ENCODE data around the gene PEF1.

PEF1 gene

DNA sequence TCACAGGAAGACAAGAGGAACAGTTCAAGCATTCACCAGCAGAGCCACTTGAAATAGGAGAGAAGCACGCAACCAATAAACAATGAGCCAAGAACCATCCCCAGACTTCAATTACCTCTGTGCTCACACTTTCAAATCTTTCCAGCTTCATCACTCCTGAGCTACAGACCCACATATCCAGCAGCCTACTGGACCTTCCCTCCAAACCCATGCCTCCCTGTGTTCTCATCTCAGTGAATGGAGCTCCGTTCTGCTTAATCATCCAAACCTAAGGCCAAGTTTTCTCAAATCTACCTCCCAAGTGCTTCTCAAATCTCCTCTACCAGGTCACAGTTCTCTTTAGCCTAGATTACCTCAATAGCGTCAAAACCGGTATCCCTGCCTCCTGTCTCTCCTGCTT lies 3.7 kb downstream of the PEF1 start:
- H3K4me3 ChIP-seq (ENCODE audit: low read length), result no peak overlapping the region
- no peak for DNase-seq (ENCODE audit: low read depth, low spot score)

DNA sequence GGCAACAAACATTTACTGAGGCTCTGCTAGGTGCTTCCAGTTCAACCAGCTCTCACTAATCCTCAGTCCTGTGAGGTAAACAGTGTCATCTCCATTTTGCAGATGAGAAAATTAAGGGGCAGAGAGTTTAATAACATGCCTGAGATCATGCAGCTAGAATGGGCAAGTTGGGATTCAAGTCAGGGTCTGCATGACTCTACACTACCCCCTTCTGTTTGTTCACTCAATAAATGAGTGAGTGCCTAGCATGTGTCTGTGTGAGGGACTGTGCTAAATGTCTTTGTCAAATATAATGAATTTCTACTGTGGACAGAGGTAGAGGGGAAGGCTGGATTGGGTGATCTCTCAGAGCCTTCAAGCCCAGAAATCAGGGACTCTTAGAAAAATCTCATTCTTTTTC lies 4.5 kb downstream of the PEF1 start:
- no peak overlapping the region for H3K4me3 ChIP-seq (ENCODE audit: low read length)
- DNase-seq (ENCODE audit: low read depth, low spot score), result no peak

DNA sequence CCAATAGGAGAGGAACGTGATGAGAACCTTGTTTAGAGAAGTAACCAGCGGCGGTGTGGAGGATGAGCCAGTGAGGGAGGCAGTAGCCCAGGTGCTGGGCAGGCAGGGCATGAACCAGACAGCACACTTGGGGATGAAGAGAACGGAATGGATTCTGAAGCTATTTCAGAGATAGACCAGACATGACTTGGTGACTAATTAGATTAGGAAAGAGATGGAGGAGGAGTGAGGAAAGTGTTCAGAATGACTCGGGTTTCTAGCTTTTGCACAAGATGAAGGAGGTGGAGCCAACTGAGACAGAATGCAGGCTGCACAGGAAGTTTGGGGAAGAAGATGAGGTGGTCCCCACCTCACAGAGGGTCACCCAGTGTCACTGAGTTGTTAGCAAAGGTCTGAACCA lies 5.1 kb downstream of the PEF1 start:
- DNase-seq (ENCODE audit: low read depth, low spot score), result no peak
- H3K4me3 ChIP-seq (ENCODE audit: low read length), result no peak overlapping the region

DNA sequence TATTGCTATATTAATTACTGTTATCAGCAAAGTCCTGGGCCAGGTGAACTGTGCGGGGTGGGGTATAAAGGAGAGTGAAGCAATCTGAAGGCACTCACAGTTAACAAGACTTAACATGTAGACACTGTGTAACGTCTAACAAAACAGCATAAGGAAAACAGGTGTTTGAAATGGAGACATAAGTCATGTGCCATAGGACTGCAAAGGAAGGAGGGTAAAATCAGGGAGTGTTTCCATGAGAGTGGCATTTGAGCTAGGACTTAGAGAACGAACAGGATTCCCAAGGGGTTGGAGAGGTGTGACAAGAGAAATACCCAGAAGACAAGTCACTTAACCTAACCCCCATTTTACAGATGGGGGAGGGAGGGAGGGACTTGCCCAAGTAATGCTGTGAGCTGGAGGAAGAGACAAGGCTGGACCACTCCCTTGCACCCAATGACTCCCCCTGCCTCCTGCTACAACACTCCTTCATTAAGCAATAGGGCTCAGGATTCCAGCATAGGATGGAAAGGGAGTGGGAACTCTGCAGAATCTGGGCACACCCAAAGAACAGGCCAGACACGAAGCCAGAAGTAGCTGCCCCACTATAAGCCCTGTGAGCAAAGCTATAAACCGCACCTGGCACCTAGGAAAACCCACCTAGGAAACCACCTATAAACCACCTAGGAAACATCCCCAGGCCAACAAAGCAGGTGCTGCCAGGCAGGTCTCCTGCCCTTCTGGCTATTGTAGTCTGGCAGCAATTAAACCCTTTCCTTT lies 6.6 kb downstream of the PEF1 start:
- DNase-seq (ENCODE audit: low read depth, low spot score), result no peak
- no peak overlapping the region for H3K4me3 ChIP-seq (ENCODE audit: low read length)

DNA sequence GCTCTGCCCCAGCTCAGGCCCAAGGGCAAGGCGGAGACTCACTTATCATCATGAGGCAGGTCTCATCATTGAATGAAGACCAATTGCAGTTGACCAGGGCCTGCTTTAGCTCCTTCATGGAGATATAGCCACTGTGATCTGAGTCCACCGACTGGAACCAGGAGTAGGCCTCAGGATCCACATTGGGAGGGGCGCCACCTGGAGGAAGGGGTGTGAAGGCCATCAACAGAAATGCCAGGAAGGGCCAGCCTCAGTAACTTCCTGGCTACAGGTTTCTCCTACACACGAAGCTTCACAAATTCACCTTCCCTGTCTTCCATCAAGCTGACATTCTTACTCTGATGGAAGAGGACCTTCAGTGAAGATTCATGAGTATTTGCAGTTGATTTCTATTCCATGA lies 11.6 kb downstream of the PEF1 start:
- H3K4me3 ChIP-seq (ENCODE audit: low read length), result no peak overlapping the region
- no peak for DNase-seq (ENCODE audit: low read depth, low spot score)

DNA sequence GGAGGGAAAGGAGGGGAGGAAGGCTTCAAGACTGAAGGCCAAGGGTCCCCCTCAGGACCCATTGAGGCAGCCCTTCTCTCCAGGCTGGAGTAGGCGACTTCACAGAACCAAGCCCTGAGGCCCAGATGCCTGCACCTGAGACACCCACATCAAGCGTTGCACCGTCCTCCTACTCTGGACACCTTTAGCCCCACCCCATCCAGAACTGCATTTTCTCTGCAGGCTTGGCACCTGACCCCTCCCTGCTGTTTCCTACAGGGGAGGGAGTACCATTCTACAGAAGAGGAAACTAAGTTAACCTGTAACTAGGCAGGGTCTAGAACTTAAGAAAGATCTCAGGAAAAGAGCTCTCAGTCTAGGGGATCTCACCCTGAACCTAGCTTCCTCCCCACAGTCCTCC lies 12.0 kb downstream of the PEF1 start:
- DNase-seq (ENCODE audit: low read depth, low spot score), result no peak
- no peak overlapping the region for H3K4me3 ChIP-seq (ENCODE audit: low read length)

DNA sequence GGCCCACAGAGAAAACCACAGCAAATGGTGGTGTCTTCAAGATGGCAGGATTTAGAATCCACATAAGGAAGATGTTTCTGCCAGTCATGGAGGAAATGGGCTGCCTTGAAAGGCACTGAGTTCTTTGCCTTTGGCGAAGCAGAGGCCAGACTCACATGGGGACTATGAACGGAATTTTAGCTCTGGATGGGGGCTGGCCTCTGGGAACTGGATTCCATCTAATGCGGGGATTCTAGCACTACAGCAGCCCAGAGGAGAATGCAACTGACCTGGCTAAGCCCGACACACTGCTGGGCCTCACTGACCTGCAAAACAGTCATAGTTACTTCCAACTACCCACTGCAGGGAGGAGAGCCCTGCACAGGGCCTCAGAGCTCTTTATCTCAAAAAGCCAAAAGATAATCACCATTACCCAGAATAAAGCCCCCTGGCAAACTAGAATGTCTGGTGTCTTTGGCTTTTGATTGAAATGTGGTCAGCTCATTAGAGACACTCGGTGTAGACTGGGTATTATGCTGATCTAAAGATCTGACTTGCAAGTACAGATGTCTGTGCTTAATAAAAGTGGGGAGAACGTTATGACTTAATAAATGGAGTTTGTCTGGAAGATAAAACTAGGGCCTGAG lies 15.6 kb downstream of the PEF1 start:
- DNase-seq (ENCODE audit: low read depth, low spot score), result no peak
- H3K4me3 ChIP-seq (ENCODE audit: low read length), result no peak overlapping the region

DNA sequence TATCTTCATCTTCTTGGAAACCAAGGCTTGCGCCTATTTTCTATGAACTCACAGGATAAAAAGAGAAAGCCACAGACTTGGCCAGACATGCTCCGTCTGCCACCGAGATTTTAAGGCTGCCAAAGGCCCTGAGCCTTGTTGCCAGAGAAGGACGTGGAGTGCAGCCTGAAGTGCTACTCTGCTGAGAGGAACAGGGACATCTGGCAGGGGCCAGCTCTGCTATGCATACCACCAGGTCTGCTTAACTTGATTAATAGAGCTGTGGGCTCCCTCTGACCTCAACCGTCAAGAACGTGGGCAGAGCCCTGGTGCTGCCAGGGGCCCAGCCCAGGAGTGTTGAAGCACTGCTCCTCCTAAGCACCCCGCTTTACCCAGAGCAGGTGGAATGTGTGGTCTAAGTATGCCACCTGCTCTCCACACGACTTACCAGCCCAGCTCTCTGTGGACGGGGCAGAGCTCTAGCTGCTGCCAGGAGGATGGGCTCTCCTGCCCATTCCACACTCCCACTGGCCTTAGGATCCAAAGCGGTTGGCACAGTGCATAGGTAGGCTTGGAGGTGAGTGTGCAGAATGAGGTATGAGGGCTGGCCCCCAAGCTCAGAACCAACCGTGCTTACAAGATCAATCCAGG lies 16.6 kb downstream of the PEF1 start:
- DNase-seq (ENCODE audit: low read depth, low spot score), result no peak
- H3K4me3 ChIP-seq (ENCODE audit: low read length), result no peak overlapping the region

DNA sequence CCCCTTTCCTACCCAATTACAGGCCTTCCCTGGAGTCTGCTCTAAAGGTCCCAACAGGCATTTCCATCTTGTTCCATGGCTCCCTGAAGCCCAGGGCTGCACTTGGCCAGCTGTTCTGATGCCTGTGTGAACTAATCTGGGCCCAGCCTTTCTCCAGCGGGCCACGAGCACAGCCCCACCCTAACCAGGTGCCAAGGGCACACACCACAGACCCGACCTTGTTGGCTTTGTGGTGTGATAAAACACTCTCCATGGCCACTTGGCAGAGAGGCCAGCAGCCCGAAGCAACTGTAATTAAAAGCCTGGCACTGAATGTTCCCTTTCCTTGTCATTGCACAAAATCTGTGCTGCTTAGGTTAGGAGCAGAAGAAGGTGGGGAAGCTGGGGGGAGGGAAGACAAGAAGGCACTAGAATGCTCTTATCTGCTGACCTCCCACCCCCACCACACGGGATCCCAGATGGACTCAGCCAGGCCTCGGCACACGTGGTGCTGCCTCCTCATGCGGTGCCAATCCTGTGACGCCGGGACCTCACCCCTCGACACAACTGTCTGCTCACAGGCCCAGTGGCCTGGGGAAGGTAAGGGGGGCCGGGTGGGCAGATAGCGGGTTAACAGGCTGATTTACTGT lies 17.3 kb downstream of the PEF1 start:
- H3K4me3 ChIP-seq (ENCODE audit: low read length), result no peak overlapping the region
- no peak for DNase-seq (ENCODE audit: low read depth, low spot score)

DNA sequence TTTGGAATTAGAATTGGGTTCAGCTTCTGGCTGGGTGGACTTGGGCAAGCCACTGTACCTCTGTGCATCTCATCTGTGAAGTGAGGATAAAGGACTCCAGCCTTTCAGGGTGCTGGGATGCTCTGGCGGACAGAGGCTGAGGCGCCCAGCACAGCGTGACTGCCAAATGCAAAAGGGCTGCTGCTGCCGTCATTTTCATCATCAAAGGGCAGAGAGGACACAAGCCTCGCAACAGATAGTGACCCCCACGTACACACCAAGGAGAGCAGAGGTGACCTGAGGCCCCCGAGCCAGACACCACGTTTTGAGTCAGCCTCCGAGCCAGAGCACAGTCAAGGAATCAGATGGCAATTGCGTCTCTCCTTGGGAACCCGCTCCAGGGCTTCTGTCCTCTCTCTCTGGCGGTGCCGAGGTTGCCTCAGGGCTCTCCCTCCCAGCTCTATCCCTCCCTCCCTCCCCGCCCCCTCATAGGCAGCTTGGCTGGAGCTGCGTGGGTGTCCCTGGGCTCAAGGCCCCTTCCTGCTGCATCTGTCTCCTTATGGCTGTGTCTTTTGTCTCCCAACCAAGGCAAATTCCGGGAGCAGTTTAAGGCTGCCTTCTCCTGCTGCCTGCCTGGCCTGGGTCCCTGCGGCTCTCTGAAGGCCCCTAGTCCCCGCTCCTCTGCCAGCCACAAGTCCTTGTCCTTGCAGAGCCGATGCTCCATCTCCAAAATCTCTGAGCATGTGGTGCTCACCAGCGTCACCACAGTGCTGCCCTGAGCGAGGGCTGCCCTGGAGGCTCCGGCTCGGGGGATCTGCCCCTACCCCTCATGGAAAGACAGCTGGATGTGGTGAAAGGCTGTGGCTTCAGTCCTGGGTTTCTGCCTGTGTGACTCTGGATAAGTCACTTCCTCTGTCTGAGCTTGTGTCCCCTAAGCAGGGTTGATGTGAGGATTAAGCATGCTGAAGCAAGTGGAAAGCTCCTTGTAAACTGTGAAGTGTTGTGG lies 18.2 kb downstream of the PEF1 start:
- no peak for DNase-seq (ENCODE audit: low read depth, low spot score)
- no peak overlapping the region for H3K4me3 ChIP-seq (ENCODE audit: low read length)

DNA sequence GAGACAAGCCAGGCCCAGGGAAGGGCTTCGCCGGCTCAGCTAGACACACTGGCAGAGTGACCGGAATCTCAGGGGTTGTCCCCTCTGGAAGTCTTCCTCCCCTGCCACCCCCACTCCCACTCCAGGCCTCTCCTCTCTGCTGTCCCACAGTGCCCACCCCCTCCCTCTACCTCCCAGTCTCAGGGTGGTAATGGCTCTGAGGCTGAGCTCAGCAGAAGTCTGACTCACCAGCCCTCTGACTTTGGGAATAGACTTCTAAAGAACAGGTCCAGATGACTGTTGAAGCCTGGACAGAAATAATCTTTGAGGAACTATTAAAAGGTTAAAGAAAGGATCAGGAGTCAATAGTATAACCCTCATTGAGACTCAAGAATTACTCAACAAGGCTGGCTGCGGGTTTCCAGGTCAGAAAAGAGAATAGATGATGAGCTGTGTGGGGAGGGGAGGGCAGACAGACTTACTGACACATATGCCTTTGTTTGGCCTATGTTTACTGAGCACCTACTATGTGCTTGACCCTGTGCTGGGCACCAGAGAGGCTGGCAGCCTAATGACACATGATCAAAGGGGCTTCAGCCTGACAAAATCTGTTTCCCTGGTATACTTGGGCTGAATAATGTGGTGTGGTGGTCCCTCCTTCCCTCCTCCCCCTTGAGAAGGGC lies 19.0 kb downstream of the PEF1 start:
- no peak for DNase-seq (ENCODE audit: low read depth, low spot score)
- no peak overlapping the region for H3K4me3 ChIP-seq (ENCODE audit: low read length)

DNA sequence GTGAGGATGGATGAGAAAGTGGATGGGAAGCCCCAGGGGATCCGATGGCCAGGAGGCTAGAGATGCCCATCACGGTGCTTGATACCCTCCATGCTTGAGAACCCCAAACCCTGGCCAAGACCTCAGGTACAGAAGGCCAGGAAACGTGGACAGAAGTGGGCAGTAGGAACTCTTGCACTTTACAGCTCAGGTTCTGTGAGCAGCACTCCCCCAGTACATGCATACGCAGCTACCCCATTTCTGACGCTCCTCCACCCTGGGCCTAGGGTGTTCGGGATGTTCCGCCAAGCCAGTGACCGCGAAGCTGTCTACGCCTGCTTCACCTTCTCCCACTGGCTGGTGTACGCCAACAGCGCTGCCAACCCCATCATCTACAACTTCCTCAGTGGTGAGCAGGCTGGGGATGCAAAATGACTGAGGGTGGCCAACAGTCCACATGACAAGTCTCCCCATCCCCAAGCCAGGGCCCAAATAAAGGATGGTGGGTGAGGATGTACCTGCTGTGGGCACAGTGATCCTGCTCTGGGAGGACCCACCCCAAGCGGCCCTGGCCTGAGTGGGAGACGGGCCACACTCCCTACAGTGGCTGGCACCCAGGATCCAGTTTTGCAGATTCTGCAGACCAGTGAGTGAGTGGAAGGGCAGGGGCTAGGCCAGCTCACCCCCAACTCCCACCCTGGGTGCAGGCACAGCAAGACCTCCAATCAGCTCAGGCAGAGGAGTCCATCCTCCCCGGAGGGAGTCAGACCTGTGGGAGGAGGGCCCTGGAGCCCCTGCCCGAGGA lies 19.8 kb downstream of the PEF1 start:
- no peak for DNase-seq (ENCODE audit: low read depth, low spot score)
- H3K4me3 ChIP-seq (ENCODE audit: low read length), result no peak overlapping the region

DNA sequence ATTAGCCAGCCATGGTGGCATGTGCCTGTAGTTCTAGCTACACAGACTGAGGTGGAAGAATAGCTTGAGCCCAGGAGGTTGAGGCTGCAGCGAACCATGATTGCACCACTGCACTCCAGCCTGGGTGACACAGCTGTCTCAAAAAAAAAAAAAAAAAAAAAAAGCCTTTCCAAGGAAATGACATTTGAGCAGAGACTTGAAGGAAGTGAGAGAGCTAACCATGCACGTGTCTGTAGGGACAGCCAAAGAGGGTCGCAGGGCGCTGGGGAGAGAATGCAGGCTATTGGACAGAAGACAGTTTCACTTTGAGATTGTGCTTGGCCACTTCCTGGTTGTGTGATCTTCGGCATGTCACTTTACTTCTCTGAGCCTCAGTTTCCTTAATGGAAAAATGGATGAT lies 20.4 kb downstream of the PEF1 start:
- no peak overlapping the region for H3K4me3 ChIP-seq (ENCODE audit: low read length)
- no peak for DNase-seq (ENCODE audit: low read depth, low spot score)

DNA sequence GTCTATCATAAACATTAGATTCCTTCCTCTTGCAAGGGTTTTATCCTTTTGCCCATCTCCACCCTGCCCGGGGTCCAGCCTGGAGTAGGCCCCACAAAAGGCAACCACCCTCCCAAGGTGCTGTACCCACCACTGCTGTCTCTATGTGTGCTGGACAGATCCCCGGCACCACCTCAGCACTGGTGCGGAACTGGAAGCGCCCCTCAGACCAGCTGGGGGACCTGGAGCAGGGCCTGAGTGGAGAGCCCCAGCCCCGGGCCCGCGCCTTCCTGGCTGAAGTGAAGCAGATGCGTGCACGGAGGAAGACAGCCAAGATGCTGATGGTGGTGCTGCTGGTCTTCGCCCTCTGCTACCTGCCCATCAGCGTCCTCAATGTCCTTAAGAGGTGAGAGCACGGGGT lies 21.3 kb downstream of the PEF1 start:
- no peak for DNase-seq (ENCODE audit: low read depth, low spot score)
- H3K4me3 ChIP-seq (ENCODE audit: low read length), result no peak overlapping the region

DNA sequence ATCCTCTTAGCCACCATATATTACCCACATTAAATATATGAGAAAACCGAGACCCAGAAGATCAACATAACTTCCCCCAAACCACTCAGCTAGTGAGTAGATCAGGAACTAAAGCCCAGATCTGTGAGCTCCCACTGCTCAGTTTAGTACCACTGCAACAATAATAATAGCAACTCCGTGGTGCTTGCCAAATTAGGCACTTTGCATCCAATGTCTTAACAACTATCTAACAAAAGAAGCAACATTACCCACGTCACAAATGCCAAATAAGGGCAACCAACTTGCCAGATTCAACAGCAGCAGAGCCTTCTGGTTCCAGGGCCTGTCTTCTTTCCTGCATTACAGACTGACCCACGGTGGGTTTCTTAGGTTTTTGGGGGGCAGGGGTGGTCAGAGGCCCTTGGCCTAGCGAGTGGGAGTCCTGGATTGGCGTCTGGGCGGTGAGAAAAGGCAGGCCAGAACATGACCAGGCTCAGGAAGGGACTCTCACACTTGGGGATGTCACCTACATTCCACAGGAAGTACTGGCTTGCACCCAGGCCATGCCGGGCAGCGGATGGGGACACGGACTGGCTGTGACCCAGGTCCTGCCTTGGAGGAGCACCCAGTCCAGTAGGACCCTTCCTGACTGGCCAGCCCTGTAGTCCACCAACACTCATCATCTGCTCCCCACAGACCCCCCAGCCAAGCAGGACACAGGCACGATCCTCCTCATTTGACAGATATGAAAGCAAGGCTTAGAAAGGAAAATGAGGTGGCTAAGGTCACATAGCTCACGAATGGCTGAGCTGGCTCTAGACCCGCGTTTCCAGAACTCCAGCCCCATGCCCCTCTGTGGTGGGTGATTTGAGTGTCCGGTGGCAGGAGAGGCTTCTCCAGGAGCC lies 22.6 kb downstream of the PEF1 start:
- DNase-seq (ENCODE audit: low read depth, low spot score), result no peak
- H3K4me3 ChIP-seq (ENCODE audit: low read length), result no peak overlapping the region

DNA sequence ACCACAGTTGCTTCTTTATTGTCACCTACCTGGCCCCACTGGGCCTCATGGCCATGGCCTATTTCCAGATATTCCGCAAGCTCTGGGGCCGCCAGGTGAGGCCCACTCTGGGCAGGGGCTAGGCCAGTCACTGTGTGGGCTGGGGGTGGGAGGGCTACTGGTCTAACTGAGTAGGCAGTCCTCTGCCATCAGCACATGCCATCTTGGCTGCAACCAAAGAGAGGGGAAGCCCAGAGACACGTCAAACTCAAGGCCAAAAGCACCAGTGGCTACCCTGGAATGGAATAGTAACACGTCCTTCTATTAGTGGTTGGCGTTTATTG lies 23.2 kb downstream of the PEF1 start:
- no peak overlapping the region for H3K4me3 ChIP-seq (ENCODE audit: low read length)
- no peak for DNase-seq (ENCODE audit: low read depth, low spot score)
